Suprapubic skin (tissue), 3 donors: ENCODE results near the gene DIRAS1.

Experiments
- CTCF ChIP-seq, 2 donors: fragments of 200-600 bp in 1 of 2; fragments of 450-650 bp in 1 of 2; sonication (generic) in 1 of 2; IDR thresholded peaks; one replicate each; pipeline ENCODE4 v1.5.1; 2016 to 2019; ENCODE audit warnings: antibody characterized with exemption in 2 of 2, mild to moderate bottlenecking in 1 of 2, moderate library complexity in 1 of 2
- POLR2A ChIP-seq, 2 donors: fragments of 450-650 bp; IDR thresholded peaks; one replicate each; pipeline ENCODE4 v1.6.1; 2017; ENCODE audit warnings: antibody characterized with exemption in 2 of 2, mild to moderate bottlenecking in 2 of 2, moderate library complexity in 2 of 2

GRCh38 chr19:2716275-2716650, 4.9 kb downstream of the DIRAS1 start:
- TF ChIP-seq POLR2A (IDR thresholded peaks at IDR 0.05) (no peak), CTCF (IDR thresholded peaks at IDR 0.05) (no peak)
